HepG2 (cell line): ENCODE data around the gene CASKIN1. TPM values are rescaled to one million over a fixed set of nuclear protein-coding genes. Genes with fewer than 3 reads are reported as not detected.

Experiments
- ARID5B ChIP-seq: IDR thresholded peaks from 2 replicates; pipeline ENCODE4 v1.4.0; 2020; ENCODE audit warnings: mild to moderate bottlenecking, missing genetic modification reagents
- FOXK1 ChIP-seq: sonication (generic); formaldehyde crosslinking; IDR thresholded peaks from 2 replicates; pipeline ENCODE4 v1.4.0; 2020; ENCODE audit warnings: low read depth, missing genetic modification reagents, borderline replicate concordance
- NR2F6 ChIP-seq, 2 experiments: IDR thresholded peaks; 2 replicates each; pipeline ENCODE4 v1.6.1; 2016; ENCODE audit warnings: antibody characterized with exemption in 1 of 2, mild to moderate bottlenecking in 1 of 2
- PRMT3 ChIP-seq: sonication (generic); formaldehyde crosslinking; IDR thresholded peaks from 2 replicates; pipeline ENCODE4 v1.8.1; 2022; ENCODE audit warnings: low read depth, mild to moderate bottlenecking, moderate library complexity, missing genetic modification reagents, borderline replicate concordance
- RARG ChIP-seq: sonication (generic); formaldehyde crosslinking; IDR thresholded peaks from 2 replicates; pipeline ENCODE4 v1.4.0; 2020; ENCODE audit warnings: low read depth, mild to moderate bottlenecking, missing genetic modification reagents
- RBM39 ChIP-seq: fragments of 200-400 bp; formaldehyde crosslinking; IDR thresholded peaks from one replicate; pipeline ENCODE4 v1.6.1; 2018; ENCODE audit warnings: antibody characterized with exemption, mild to moderate bottlenecking, low read depth, low read length; ENCODE audit not compliant: poor library complexity, severe bottlenecking
- REPIN1 ChIP-seq: sonication (generic); formaldehyde crosslinking; IDR thresholded peaks from 2 replicates; pipeline ENCODE4 v1.8.0; 2022; ENCODE audit warnings: missing genetic modification reagents, low read depth, mild to moderate bottlenecking, borderline replicate concordance
- SRSF4 ChIP-seq: fragments of 200-400 bp; formaldehyde crosslinking; IDR thresholded peaks from one replicate; pipeline ENCODE4 v1.6.1; 2018; ENCODE audit warnings: mild to moderate bottlenecking, low read depth, low read length, moderate library complexity; ENCODE audit not compliant: poor library complexity, severe bottlenecking
- TMF1 ChIP-seq: sonication (generic); formaldehyde crosslinking; IDR thresholded peaks from 2 replicates; pipeline ENCODE4 v1.8.1; 2022; ENCODE audit warnings: low read depth, missing genetic modification reagents
- USF2 ChIP-seq, 2 experiments: sonication (generic) in 1 of 2; formaldehyde crosslinking in 1 of 2; IDR thresholded peaks; 2 replicates each; pipeline versions ENCODE4 v1.5.1 to v1.6.1; 2011 to 2020; ENCODE audit warnings: borderline replicate concordance in 1 of 2, low read depth in 1 of 2, low read length in 1 of 2, mild to moderate bottlenecking in 1 of 2, missing genetic modification reagents in 1 of 2, moderate library complexity in 1 of 2
- ZBED4 ChIP-seq: sonication (generic); formaldehyde crosslinking; IDR thresholded peaks from 2 replicates; pipeline ENCODE4 v1.4.0; 2020; ENCODE audit warnings: missing genetic modification reagents, borderline replicate concordance
- ZFP41 ChIP-seq: sonication (generic); formaldehyde crosslinking; IDR thresholded peaks from 2 replicates; pipeline ENCODE4 v1.4.0; 2020; ENCODE audit warnings: mild to moderate bottlenecking, missing genetic modification reagents, borderline replicate concordance
- ZNF253 ChIP-seq: sonication (generic); formaldehyde crosslinking; IDR thresholded peaks from 2 replicates; pipeline ENCODE4 v1.8.0; 2022; ENCODE audit warnings: mild to moderate bottlenecking, missing genetic modification reagents, borderline replicate concordance
- ZNF558 ChIP-seq: sonication (generic); formaldehyde crosslinking; IDR thresholded peaks from 2 replicates; pipeline ENCODE4 v1.9.0; 2022; ENCODE audit warnings: mild to moderate bottlenecking, missing genetic modification reagents, borderline replicate concordance
- ZNF614 ChIP-seq: IDR thresholded peaks from 2 replicates; pipeline ENCODE4 v1.6.1; 2018; ENCODE audit warnings: missing biosample characterization, missing genetic modification reagents, inconsistent platforms, borderline replicate concordance
- ZNF75D ChIP-seq: sonication (generic); formaldehyde crosslinking; IDR thresholded peaks from 2 replicates; pipeline ENCODE4 v1.8.1; 2023; ENCODE audit warnings: missing genetic modification reagents, mild to moderate bottlenecking, borderline replicate concordance
- ZNF891 ChIP-seq: sonication (generic); formaldehyde crosslinking; IDR thresholded peaks from 2 replicates; pipeline ENCODE4 v1.5.0; 2020; ENCODE audit warnings: mild to moderate bottlenecking, missing genetic modification reagents
- polyA plus RNA-seq, 8 experiments: library from polyadenylated mRNA; depleted of rRNA in 3 of 8; stranded (reverse) in 7 of 8; unstranded in 1 of 8; fragments of >200 nt; fragmentation: Illumina TruSeq in 4 of 8; extraction: Trizol in 4 of 8; gene quantifications; 2 replicates each; pipeline versions ENCODE4 v1.2.1 to v1.2.3, GENCODE V29; 2011 to 2016; ENCODE audit warnings: low read depth in 4 of 8, missing spikeins in 1 of 8, mixed read lengths in 1 of 8; ENCODE audit not compliant: insufficient read depth in 1 of 8
- total RNA-seq, 5 experiments: library from RNA; depleted of rRNA; stranded (reverse); fragments of >200 nt; fragmentation: Illumina TruSeq; extraction: Trizol; gene quantifications; 2 replicates each; pipeline ENCODE4 v1.2.3, GENCODE V29; 2016; ENCODE audit warnings: low read depth in 1 of 5

The CASKIN1 gene
- total and polyA plus RNA-seq, 2 of the 13 experiments (the other 11 are each of a cell fraction or from before 2014, with no cell fraction given) = 1.2 to 2.2 TPM

GRCh38 chr16:2223221-2223941, 27.0 kb upstream of the CASKIN1 start, which contains the start of gene E4F1 (continued):
- TF ChIP-seq ZBED4 (no peak; the same call in 1 of the 2 replicates), ZNF253 (CRISPR knock-in tag) (no peak), ZNF891 (CRISPR knock-in tag) (0 out of 2 replicates have a peak, but pooled peaks have one; percentile 30), ZNF558 (CRISPR knock-in tag) (no peak), ARID5B (CRISPR knock-in tag) (peak; percentile 39; the same call in 1 of the 2 replicates), USF2 (IDR thresholded peaks at IDR 0.05; ENCODE audit: low read depth, low read length) (no peak), USF2 (CRISPR knock-in tag; IDR thresholded peaks at IDR 0.05; ENCODE audit: borderline replicate concordance) (peak; percentile 51; the same call in 1 of the 2 replicates), FOXK1 (CRISPR knock-in tag) (peak; percentile 86; the same call in 1 of the 2 replicates), REPIN1 (CRISPR knock-in tag) (peak; percentile 84), TMF1 (CRISPR knock-in tag) (no peak; the same call in 1 of the 2 replicates), NR2F6 (IDR thresholded peaks at IDR 0.05) (no peak), NR2F6 (CRISPR knock-in tag; IDR thresholded peaks at IDR 0.05) (0 out of 2 replicates have a peak, but pooled peaks have one; percentile 31), ZFP41 (no peak), ZNF614 (CRISPR knock-in tag) (no peak), SRSF4 (no peak), RBM39 (peak; percentile 56), RARG (CRISPR knock-in tag) (no peak), PRMT3 (no peak), ZNF75D (no peak)
